GM06990 (cell line): ENCODE data around the gene ADGRD2.

Source experiments
- DNase-seq: peaks from one replicate; pipeline ENCODE4 v3.0.0-alpha.2; 2011; ENCODE audit not compliant: insufficient read length; ENCODE audit errors: extremely low read depth
- H3K27me3 ChIP-seq: replicated peaks from 2 replicates; pipeline ENCODE4 v1.6.0; 2011; ENCODE audit warnings: low read length; ENCODE audit not compliant: control insufficient read depth, insufficient read depth
- H3K36me3 ChIP-seq: 2 replicates; pipeline ENCODE4 v1.5.1; 2011; ENCODE audit warnings: low read length; ENCODE audit not compliant: control insufficient read depth, insufficient read depth
- H3K4me3 ChIP-seq: replicated peaks from 2 replicates; pipeline ENCODE4 v1.5.1; 2011; ENCODE audit warnings: low read depth, mild to moderate bottlenecking, control low read depth, low read length
- TF ChIP-seq, protein P1 (sequence below): IDR thresholded peaks from 2 replicates; pipeline ENCODE4 v1.5.1; 2011; ENCODE audit warnings: low read length, control low read depth, mild to moderate bottlenecking, inconsistent platforms; ENCODE audit not compliant: insufficient read depth, poor library complexity, severe bottlenecking

ADGRD2 gene

DNA sequence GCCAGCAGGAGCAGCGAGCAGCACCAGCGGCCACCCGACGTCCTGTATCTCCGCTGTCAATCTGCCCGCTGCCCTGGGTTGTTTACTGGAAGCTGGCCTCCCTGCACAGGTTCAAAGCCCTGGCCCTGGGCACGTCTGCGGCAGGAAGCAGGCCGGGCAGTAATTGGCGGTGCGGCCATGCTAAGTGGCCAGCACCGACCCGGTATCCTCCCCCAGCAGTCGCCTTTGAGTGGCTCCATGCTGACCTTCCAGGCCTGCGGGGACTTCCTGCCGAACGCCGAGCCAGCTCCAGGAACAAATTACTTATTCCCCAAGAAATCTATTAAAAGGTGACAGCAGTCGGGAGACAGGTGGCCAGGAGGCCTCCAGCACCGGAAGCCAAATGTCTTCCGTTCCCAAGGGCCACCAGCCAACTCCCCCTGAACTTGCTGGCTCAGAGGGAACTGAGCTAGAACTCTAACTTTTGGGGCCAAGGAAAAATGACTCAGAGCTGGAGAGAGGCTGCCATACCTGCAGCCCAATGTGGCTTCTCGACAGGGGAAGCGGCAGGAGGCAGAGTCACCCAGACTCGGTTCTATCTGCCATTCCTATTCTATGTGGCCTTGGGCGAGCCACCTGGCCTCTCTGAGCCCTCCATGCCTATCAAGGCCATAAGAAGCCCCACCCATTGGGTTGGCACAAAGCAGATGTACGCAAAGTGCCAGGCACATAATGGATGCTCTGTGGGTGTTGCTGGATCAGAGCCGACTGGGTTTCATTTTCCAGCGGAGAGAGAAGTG lies 21.3 kb upstream of the ADGRD2 start:
- TF ChIP-seq, protein P1, sequence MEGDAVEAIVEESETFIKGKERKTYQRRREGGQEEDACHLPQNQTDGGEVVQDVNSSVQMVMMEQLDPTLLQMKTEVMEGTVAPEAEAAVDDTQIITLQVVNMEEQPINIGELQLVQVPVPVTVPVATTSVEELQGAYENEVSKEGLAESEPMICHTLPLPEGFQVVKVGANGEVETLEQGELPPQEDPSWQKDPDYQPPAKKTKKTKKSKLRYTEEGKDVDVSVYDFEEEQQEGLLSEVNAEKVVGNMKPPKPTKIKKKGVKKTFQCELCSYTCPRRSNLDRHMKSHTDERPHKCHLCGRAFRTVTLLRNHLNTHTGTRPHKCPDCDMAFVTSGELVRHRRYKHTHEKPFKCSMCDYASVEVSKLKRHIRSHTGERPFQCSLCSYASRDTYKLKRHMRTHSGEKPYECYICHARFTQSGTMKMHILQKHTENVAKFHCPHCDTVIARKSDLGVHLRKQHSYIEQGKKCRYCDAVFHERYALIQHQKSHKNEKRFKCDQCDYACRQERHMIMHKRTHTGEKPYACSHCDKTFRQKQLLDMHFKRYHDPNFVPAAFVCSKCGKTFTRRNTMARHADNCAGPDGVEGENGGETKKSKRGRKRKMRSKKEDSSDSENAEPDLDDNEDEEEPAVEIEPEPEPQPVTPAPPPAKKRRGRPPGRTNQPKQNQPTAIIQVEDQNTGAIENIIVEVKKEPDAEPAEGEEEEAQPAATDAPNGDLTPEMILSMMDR = no peak

DNA sequence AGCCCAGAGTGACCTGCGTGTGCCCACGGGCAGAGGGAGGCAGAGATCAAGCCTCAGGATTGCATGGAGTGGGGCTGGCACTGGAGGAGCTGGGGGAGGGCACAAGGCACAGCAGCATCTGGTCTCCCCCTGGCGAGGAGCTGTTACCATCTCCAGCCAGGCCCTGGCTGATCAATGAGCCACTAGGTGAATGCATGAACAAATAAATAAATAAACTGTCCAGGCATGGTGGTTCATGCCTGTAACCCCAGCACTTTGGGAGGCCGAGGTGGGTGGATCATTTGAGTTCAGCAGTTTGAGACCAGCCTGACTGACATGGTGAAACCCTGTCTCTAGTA lies 20.8 kb upstream of the ADGRD2 start:
- no peak for DNase-seq
- TF ChIP-seq, protein P1 = no peak
- Histone ChIP-seq H3K36me3 (no peaks in the 10 kb centered on the region), H3K27me3 (no peaks in the 10 kb centered on the region; the same call in 1 of the 2 replicates), H3K4me3 (no peak overlapping the region)

More for the DNA sequence above, 21.3 kb upstream of the ADGRD2 start:
- DNase-seq = no peak
- no peaks in the 10 kb centered on the region for H3K36me3 ChIP-seq
- H3K27me3 ChIP-seq = no peaks in the 10 kb centered on the region; the same call in 1 of the 2 replicates
- H3K4me3 ChIP-seq = no peak overlapping the region

DNA sequence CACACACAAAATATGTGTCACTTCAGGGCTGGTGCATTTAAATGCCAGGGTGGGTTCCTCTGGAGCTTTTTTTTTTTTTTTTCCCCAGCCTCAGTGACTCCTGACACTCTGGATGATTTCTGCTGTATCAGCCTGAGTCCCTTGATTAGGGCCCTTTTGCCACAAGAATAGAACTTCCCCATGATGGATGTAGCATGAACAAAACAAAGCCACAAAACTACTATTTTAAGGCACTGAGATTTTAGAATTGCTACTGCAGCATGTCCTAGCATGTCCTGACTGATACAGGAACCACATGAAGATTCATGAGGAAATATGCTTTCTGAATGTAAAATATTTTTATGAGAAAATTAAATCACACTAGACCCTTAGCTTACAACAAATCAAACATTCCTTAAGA lies 13.9 kb upstream of the ADGRD2 start:
- no peak for DNase-seq
- TF ChIP-seq, protein P1 = no peak
- Histone ChIP-seq H3K27me3 (no peaks in the 10 kb centered on the region; the same call in 1 of the 2 replicates), H3K36me3 (no peaks in the 10 kb centered on the region), H3K4me3 (no peak overlapping the region)

DNA sequence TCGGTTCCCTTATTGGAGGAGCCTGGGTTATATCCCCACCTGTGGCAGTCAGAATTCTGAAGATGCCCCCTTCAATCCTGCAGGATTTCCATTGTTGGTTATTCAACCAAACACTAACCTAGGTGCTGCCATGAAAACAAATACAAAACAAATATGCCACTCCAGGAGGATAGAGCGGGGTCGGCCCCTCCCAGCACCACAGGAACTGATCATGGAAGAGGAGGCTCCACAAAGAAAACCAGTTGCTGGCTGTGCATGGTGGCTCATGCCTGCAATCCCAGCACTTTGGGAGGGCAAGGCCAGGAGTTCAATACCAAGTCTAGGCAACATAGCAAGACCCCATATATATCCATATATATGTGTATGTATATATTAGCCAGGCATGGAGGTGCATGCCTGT lies 13.2 kb upstream of the ADGRD2 start:
- Histone ChIP-seq H3K27me3 (no peaks in the 10 kb centered on the region; the same call in 1 of the 2 replicates), H3K36me3 (no peaks in the 10 kb centered on the region), H3K4me3 (no peak overlapping the region)
- TF ChIP-seq, protein P1 = no peak
- no peak for DNase-seq

DNA sequence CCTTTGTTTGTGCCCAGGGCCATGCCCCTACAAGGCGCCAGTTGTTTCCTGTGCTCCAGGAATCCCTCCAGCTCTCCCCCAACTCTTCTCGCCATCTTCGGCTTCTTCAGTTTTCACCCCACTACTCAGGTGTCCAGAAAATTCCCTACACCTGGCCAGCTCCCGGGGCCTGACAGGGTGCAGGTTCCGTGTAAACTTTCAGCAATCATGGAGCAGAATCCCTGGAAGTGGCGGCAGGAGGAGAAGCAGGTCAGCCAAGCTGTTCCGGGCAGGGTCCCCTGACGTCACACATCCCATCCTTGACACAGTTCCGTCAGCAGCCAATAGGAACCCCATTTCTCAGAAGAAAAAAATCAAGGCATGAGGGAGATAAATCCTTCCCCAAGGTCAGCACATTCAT lies 12.2 kb upstream of the ADGRD2 start:
- H3K27me3 ChIP-seq = no peaks in the 10 kb centered on the region; the same call in 1 of the 2 replicates
- H3K36me3 ChIP-seq = no peaks in the 10 kb centered on the region
- H3K4me3 ChIP-seq = no peak overlapping the region
- TF ChIP-seq, protein P1 = no peak
- no peak for DNase-seq
